GM12873 (cell line): ENCODE data around the gene PGD.

ENCODE experiments used
- CTCF ChIP-seq: IDR thresholded peaks from 2 replicates; pipeline ENCODE4 v1.5.1; 2012; ENCODE audit warnings: low read depth, mild to moderate bottlenecking, moderate library complexity, low read length, control low read depth; ENCODE audit not compliant: insufficient read depth; ENCODE audit errors: missing control alignments

PGD gene

GRCh38 chr1:10398734-10399443, at the start of gene PGD:
Gene PGD, plus strand, starts transcription at chr1:10399064. Its CDS starts 54 bp downstream, at chr1:10399118.
- TF ChIP-seq CTCF = no peak

DNA sequence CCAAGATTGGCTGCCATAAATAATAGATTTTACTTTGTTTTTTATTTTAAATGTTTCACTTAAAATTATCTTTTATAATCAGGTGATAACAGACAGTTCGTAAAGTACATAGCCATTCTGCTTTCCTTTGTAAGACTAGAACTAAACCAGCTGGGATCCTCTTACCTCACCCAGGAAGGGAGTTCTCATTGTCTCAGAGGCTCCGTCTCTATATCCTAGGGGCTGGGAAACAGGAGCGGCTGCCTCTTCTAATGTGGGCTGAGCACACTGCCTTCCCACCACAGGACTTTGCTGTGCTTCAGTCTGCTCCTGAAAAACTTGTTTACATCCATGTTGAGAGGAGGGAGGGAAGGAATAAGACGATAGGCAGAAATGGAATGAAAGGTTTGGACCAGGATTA, 45.6 kb upstream of the PGD start:
- no peak for TF ChIP-seq CTCF

- TF ChIP-seq CTCF = no peak
Measured at GRCh38 chr1:10353693-10354092, 45.2 kb upstream of the PGD start.

DNA sequence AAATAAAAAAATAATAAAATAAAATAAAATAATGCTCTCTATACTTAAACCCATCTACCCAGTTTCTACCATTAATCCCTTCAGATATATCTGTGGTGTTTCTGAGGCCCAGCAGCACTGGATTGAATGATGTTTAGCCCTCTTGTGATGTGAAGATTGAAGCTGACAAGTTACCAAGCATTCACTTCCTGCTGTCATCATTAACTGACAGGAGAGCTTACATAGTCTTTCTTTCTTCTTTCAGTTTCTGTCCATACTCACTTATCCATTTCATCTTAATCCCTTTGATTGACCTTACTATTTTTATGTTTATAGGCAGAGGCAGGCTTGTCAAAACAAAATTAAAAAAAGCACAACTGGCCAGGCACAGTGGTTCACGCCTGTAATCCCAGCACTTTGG, 38.8 kb upstream of the PGD start:
- no peak for TF ChIP-seq CTCF

GRCh38 chr1:10361515-10361914, 37.3 kb upstream of the PGD start:
- no peak for TF ChIP-seq CTCF

DNA sequence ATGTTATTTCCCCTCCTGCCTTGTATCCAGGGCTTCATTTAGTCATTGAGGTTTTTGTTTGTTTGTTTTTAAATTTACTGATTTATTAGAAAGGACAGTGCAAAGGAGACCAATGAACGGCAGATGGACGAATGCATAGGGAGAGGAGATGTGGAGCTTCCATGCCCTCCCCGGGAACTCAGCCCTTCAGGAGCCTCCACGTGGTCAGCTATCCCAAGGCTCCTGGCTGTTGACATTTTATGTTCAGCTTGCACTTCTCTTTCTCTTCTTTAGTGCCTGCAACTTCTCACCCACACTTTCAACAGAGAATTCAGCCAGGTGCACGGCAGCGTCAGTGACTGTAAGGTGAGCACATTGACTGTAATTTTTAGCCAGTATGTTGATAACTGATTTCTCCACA, 30.7 kb upstream of the PGD start:
- no peak for TF ChIP-seq CTCF

DNA sequence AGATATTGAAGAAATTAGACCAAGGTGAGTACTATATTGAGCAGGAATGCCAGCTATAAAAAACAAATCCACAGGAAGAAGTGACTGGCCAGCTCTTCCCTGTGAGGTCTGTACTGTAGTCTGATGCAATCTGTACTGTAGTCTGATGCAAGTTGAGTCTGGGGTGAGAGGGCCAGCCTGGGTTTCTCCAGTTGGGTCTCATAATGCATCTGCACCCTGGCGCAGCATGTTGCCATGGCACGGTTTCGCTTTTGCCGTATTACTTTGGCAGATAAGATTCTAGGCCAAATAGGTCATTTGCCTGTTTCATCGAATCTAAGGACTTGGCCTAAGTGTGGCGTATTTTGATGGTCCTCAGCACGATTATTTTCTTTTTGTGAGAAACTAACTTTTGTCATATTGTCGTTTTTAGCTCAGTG, 24.4 kb upstream of the PGD start:
- TF ChIP-seq CTCF = no peak
